Cardiac ventricle fibroblast (primary cell): ENCODE data around the gene DNAJB7. TPM values are rescaled to one million over a fixed set of nuclear protein-coding genes. Genes with fewer than 3 reads are reported as not detected.

ENCODE experiments used
- total RNA-seq: library from RNA; depleted of rRNA; stranded (reverse); fragments of >200 nt; gene quantifications from 2 replicates; pipeline ENCODE4 v1.2.3, GENCODE V29; 2015

Gene DNAJB7
- total RNA-seq: not detected in 2 replicates

GRCh38 chr22:40862013-40862412 is at the start of gene DNAJB7:
Gene DNAJB7 (minus strand): TSS chr22:40862113. CDS start chr22:40861994, 119 bp downstream.

GRCh38 chr22:40856513-40857308 is 5.2 kb downstream of the DNAJB7 start, which contains the start of the genes ST13 and XPNPEP3:
Gene ST13 (minus strand): TSS chr22:40856639. CDS start chr22:40856540, 99 bp downstream.
Gene XPNPEP3 (plus strand): TSS chr22:40857148. CDS start chr22:40857182, 34 bp downstream.

GRCh38 chr22:40818747-40819598 is 42.9 kb downstream of the DNAJB7 start, which contains the start of gene SLC25A17:
Gene SLC25A17 (minus strand): TSS chr22:40819346. CDS start chr22:40819248, 98 bp downstream.

Other genes starting within 250 kb of the DNAJB7 start
- 35.3 and 57.3 TPM in 2 replicates for gene MRTFA, start 225.4 kb downstream of the DNAJB7 start, total RNA-seq
- 0.39 TPM in 1 of 2 replicates, not detected in the other for gene MCHR1, start 182.6 kb downstream of the DNAJB7 start, total RNA-seq
- gene SLC25A17, start 42.8 kb downstream of the DNAJB7 start, total RNA-seq: 12.8 and 14.4 TPM in 2 replicates
- gene ST13, start 5.5 kb downstream of the DNAJB7 start, total RNA-seq: 104 and 144 TPM in 2 replicates
- gene XPNPEP3, start 5.0 kb downstream of the DNAJB7 start, total RNA-seq: 8.5 and 9.4 TPM in 2 replicates
- gene RBX1, start 89.3 kb upstream of the DNAJB7 start, total RNA-seq: 37.1 and 50.9 TPM in 2 replicates
- gene EP300, start 230.5 kb upstream of the DNAJB7 start, total RNA-seq: 32.7 and 36.6 TPM in 2 replicates